Prostate gland (tissue), 2 donors: ENCODE results near the gene ERMP1.

Experiments used
- CTCF ChIP-seq, 4 experiments: fragments of 200-600 bp in 2 of 4; fragments of 450-650 bp in 2 of 4; sonication (generic) in 2 of 4; IDR thresholded peaks; 1 replicate in 3 of 4; 2 replicates in 1 of 4; pipeline ENCODE4 v1.5.1; 2016 to 2019; ENCODE audit warnings: antibody characterized with exemption in 4 of 4, mild to moderate bottlenecking in 2 of 4, moderate library complexity in 2 of 4
- POLR2A ChIP-seq: fragments of 450-650 bp; IDR thresholded peaks from one replicate; pipeline ENCODE4 v1.6.1; 2016; ENCODE audit warnings: antibody characterized with exemption, mild to moderate bottlenecking
- POLR2AphosphoS5 ChIP-seq: sonication (generic); formaldehyde crosslinking; IDR thresholded peaks from one replicate; pipeline ENCODE4 v1.6.1; 2017; ENCODE audit warnings: antibody characterized with exemption

- TF ChIP-seq CTCF (IDR thresholded peaks at IDR 0.05) (no peak), POLR2AphosphoS5 (no peak), POLR2A (no peak)
These were observed 42.0 kb downstream of the ERMP1 start for GRCh38 chr9:5790923-5791322.
